K562 (cell line): ENCODE measurements around the gene CD248. TPM values are rescaled to one million over a fixed set of nuclear protein-coding genes. Genes with fewer than 3 reads are reported as not detected.

ENCODE experiments used
- ARNT ChIP-seq, 2 experiments: fragments of 450-650 bp; IDR thresholded peaks; 2 replicates each; pipeline ENCODE4 v1.6.1; 2016; ENCODE audit warnings: mild to moderate bottlenecking in 1 of 2
- DPF2 ChIP-seq: fragments of 450-650 bp; IDR thresholded peaks from 2 replicates; pipeline ENCODE4 v1.6.1; 2016
- FOXM1 ChIP-seq, 2 experiments: fragments of 450-650 bp in 1 of 2; sonication (generic) in 1 of 2; formaldehyde crosslinking in 1 of 2; IDR thresholded peaks; 2 replicates each; pipeline versions ENCODE4 v1.6.1 to v1.9.0; 2017 to 2022; ENCODE audit warnings: low read depth in 2 of 2, mild to moderate bottlenecking in 2 of 2, missing genetic modification reagents in 1 of 2, moderate library complexity in 1 of 2
- HLTF ChIP-seq: fragments of 450-650 bp; IDR thresholded peaks from 2 replicates; pipeline ENCODE4 v1.6.1; 2016
- NCOA6 ChIP-seq: fragments of 450-650 bp; IDR thresholded peaks from 2 replicates; pipeline ENCODE4 v1.6.1; 2017; ENCODE audit warnings: mild to moderate bottlenecking
- PCBP2 ChIP-seq: fragments of 200-400 bp; formaldehyde crosslinking; IDR thresholded peaks from 2 replicates; pipeline ENCODE4 v1.6.1; 2018; ENCODE audit warnings: low read length, low read depth, mild to moderate bottlenecking, moderate library complexity; ENCODE audit not compliant: poor library complexity, severe bottlenecking
- RBM34 ChIP-seq: fragments of 200-400 bp; formaldehyde crosslinking; IDR thresholded peaks from 2 replicates; pipeline ENCODE4 v1.6.1; 2018; ENCODE audit warnings: low read length, borderline replicate concordance; ENCODE audit not compliant: insufficient read depth
- RUNX1 ChIP-seq: sonication (generic); IDR thresholded peaks from 2 replicates; pipeline ENCODE4 v1.6.1; 2016; ENCODE audit warnings: antibody characterized with exemption, low read depth
- SP1 ChIP-seq: sonication (generic); formaldehyde crosslinking; IDR thresholded peaks from 2 replicates; pipeline ENCODE4 v1.8.1; 2022; ENCODE audit warnings: mild to moderate bottlenecking, missing genetic modification reagents
- ZBTB5 ChIP-seq: fragments of 450-650 bp; IDR thresholded peaks from 2 replicates; pipeline ENCODE4 v1.6.1; 2017; ENCODE audit warnings: antibody characterized with exemption
- ZNF174 ChIP-seq: fragments of 250-450 bp; sonication (Bioruptor Pico); IDR thresholded peaks from 2 replicates; pipeline ENCODE4 v1.4.0; 2020; ENCODE audit warnings: mild to moderate bottlenecking
- ZNF239 ChIP-seq: fragments of 250-450 bp; sonication (Bioruptor Pico); IDR thresholded peaks from 2 replicates; pipeline ENCODE4 v1.4.0; 2020; ENCODE audit warnings: mild to moderate bottlenecking
- ZNF695 ChIP-seq: fragments of 450-650 bp; formaldehyde crosslinking; IDR thresholded peaks from 2 replicates; pipeline ENCODE4 v1.4.0; 2020; ENCODE audit warnings: mild to moderate bottlenecking, moderate library complexity
- polyA plus RNA-seq, 8 experiments: library from polyadenylated mRNA; depleted of rRNA in 4 of 8; stranded (reverse) in 5 of 8; unstranded in 3 of 8; fragments of >200 nt; fragmentation: Nextera tagmentation in 2 of 8; fragmentation: Illumina TruSeq in 1 of 8; extraction: Ambion mirVana in 2 of 8; extraction: Trizol in 1 of 8; gene quantifications; 2 replicates each; pipeline versions ENCODE4 v1.2.1 to v1.2.3, GENCODE V29; 2011 to 2014; ENCODE audit warnings: inconsistent platforms in 1 of 8, missing spikeins in 1 of 8
- total RNA-seq, 7 experiments: library from RNA; depleted of rRNA in 6 of 7; stranded (reverse); fragments of >200 nt in 6 of 7; fragmentation: Illumina TruSeq in 2 of 7; extraction: Trizol in 2 of 7; gene quantifications; 2 replicates each; pipeline versions ENCODE4 v1.2.1 to v1.2.3, GENCODE V29; 2011 to 2021; ENCODE audit warnings: low replicate concordance in 1 of 7
- TF ChIP-seq, protein P1 (sequence below): fragments of 250-450 bp; sonication (Bioruptor Pico); IDR thresholded peaks from 2 replicates; pipeline ENCODE4 v1.5.0; 2021; ENCODE audit warnings: mild to moderate bottlenecking, moderate library complexity
- TF ChIP-seq, protein P2 (sequence below): sonication (generic); formaldehyde crosslinking; IDR thresholded peaks from 2 replicates; pipeline ENCODE4 v1.5.0; 2020; ENCODE audit warnings: missing genetic modification reagents
- TF ChIP-seq, protein P3 (sequence below): fragments of 250-450 bp; sonication (Bioruptor Pico); IDR thresholded peaks from 2 replicates; pipeline ENCODE4 v1.5.0; 2021
- TF ChIP-seq, protein P4 (sequence below): sonication (generic); formaldehyde crosslinking; IDR thresholded peaks from 2 replicates; pipeline ENCODE4 v1.8.1; 2023; ENCODE audit warnings: mild to moderate bottlenecking, missing genetic modification reagents, moderate library complexity

Gene CD248
- total and polyA plus RNA-seq, 9 of the 15 experiments (the other 6 are each of a cell fraction or from before 2014, with no cell fraction given), result 0.09 TPM; not detected in 8

DNA sequence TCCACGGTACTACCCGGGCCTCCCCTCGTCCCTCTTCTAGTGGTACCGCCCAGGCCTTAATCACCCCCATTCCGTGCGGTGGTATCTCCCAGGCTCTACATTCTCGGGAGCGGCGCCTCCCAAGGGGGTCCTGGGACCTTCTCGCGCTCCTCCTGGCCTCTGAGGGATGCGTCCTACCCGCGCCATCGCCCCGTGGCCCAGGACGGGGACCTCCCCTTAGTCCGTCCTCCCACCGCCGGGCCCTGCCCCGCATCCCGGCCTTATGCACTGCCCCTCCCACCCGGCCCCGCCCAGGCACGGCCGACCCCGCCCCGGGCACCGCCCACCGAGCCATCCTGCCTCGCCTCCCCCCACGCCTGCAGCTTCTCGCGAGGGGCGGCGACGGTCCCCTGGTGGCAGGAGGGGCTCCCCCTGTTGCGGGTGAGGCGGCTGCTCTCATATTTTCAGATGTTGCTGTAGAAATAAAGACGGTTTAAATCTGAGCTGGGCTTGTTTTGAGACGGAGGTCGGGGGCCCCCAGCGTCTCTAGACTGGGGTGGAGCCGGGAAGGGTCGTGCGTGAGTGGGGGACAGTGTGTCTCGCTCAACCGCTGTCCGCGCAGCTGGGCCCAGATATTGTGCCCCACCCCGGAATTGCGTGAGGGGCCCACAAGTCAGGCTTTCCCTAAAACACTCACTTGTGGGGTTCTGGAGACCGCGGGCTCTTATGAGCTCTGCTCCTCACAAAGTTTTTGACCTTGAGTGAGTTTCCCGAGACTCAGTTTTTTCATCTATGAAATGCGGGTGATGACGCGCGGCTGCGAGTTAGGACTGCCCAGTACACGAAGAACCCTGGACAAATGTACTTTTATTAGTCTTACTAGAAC lies 49.2 kb downstream of the CD248 start (continued):
- TF ChIP-seq, protein P1, sequence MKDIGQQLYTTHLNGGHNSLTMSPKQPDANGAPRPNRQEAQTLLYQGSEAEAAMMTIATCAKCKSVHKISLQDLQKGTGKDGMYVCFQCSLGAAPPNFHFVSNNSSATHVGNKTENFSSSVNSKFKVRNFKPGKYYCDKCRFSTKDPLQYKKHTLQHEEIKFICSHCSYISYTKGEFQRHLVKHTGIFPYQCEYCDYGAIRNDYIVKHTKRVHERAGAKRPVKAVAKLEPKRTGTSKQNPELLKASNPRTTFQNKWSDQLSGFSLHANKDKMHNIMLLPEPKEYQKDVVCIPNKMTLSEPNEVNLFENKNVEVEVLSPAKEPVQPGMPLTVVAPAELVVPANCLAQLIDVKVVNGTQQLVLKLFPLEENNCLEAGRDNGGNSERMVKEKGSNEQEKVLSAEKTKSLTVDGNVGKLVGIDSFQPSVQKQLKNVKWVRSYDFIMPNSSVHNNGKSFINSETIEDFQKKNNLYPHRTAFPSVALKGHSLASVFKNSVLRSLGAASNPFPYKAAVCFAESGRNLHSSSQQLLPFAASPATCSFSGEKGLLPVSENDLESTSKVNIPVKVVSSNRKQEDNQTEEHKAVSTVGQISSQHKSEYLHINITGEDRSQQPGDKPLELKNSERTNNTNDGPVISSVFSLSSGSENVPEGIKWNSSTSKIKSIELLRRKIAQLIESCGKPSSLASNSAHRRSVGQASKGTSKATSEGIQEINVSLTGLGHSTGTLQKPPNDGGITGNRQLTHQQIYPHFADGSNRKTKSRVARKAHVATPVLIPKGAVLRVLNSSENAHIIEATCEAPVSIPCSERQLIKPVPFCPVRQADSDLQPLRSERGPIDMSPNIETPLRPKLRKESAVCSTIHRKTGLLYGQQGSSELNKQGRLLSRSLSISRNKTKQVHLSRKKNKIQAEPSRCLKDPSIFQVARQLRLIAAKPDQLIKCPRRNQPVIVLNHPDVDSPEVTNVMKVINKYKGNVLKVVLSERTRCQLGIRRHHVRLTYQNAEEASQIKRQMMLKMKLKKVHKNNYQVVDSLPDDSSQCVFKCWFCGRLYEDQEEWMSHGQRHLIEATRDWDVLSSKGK (CRISPR knock-in tag), result no peak
- no peak for TF ChIP-seq NCOA6
- no peak for TF ChIP-seq RUNX1
- peak; percentile 41; the same call in 1 of the 2 replicates for TF ChIP-seq DPF2
- peak; percentile 86 for TF ChIP-seq SP1 (CRISPR knock-in tag)
- TF ChIP-seq, protein P2, sequence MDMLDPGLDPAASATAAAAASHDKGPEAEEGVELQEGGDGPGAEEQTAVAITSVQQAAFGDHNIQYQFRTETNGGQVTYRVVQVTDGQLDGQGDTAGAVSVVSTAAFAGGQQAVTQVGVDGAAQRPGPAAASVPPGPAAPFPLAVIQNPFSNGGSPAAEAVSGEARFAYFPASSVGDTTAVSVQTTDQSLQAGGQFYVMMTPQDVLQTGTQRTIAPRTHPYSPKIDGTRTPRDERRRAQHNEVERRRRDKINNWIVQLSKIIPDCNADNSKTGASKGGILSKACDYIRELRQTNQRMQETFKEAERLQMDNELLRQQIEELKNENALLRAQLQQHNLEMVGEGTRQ (CRISPR knock-in tag), result no peak
- TF ChIP-seq ARNT (IDR thresholded peaks at IDR 0.05), result no peak
- TF ChIP-seq, protein P3, sequence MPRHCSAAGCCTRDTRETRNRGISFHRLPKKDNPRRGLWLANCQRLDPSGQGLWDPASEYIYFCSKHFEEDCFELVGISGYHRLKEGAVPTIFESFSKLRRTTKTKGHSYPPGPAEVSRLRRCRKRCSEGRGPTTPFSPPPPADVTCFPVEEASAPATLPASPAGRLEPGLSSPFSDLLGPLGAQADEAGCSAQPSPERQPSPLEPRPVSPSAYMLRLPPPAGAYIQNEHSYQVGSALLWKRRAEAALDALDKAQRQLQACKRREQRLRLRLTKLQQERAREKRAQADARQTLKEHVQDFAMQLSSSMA (CRISPR knock-in tag), result no peak
- TF ChIP-seq FOXM1 (IDR thresholded peaks at IDR 0.05; ENCODE audit: low read depth), result no peak
- TF ChIP-seq FOXM1 (CRISPR knock-in tag; IDR thresholded peaks at IDR 0.05; ENCODE audit: low read depth), result no peak
- TF ChIP-seq ZBTB5, result no peak
- no peak for TF ChIP-seq HLTF
- TF ChIP-seq ZNF695, result no peak
- no peak for TF ChIP-seq PCBP2
- no peak for TF ChIP-seq ZNF174 (CRISPR knock-in tag)
- no peak for TF ChIP-seq ZNF239 (CRISPR knock-in tag)
- TF ChIP-seq, protein P4, sequence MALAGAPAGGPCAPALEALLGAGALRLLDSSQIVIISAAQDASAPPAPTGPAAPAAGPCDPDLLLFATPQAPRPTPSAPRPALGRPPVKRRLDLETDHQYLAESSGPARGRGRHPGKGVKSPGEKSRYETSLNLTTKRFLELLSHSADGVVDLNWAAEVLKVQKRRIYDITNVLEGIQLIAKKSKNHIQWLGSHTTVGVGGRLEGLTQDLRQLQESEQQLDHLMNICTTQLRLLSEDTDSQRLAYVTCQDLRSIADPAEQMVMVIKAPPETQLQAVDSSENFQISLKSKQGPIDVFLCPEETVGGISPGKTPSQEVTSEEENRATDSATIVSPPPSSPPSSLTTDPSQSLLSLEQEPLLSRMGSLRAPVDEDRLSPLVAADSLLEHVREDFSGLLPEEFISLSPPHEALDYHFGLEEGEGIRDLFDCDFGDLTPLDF (CRISPR knock-in tag), result no peak
- TF ChIP-seq RBM34, result no peak
